BE2C (cell line): ENCODE results near the gene AKIRIN2.

Experiments used
- DNase-seq: peaks from one replicate; pipeline ENCODE4 v3.0.0-alpha.2; 2020
- H3K27me3 ChIP-seq: fragments of 250-450 bp; sonication (Bioruptor Pico); 2 replicates; pipeline ENCODE4 v1.5.1; 2020; ENCODE audit warnings: mild to moderate bottlenecking
- H3K36me3 ChIP-seq: fragments of 250-450 bp; sonication (Bioruptor Pico); 2 replicates; pipeline ENCODE4 v1.5.1; 2020; ENCODE audit warnings: mild to moderate bottlenecking
- H3K4me1 ChIP-seq: fragments of 250-450 bp; sonication (Bioruptor Pico); 2 replicates; pipeline ENCODE4 v1.5.1; 2020
- H3K4me3 ChIP-seq: 2 replicates; pipeline ENCODE4 v1.5.1; 2011; ENCODE audit warnings: low read depth, low read length
- H3K9me3 ChIP-seq: fragments of 250-450 bp; sonication (Bioruptor Pico); 2 replicates; pipeline ENCODE4 v1.5.1; 2020
- TF ChIP-seq, protein P1 (sequence below): IDR thresholded peaks from 2 replicates; pipeline ENCODE4 v1.5.1; 2012; ENCODE audit warnings: mild to moderate bottlenecking, low read depth, low read length

The AKIRIN2 gene

DNA sequence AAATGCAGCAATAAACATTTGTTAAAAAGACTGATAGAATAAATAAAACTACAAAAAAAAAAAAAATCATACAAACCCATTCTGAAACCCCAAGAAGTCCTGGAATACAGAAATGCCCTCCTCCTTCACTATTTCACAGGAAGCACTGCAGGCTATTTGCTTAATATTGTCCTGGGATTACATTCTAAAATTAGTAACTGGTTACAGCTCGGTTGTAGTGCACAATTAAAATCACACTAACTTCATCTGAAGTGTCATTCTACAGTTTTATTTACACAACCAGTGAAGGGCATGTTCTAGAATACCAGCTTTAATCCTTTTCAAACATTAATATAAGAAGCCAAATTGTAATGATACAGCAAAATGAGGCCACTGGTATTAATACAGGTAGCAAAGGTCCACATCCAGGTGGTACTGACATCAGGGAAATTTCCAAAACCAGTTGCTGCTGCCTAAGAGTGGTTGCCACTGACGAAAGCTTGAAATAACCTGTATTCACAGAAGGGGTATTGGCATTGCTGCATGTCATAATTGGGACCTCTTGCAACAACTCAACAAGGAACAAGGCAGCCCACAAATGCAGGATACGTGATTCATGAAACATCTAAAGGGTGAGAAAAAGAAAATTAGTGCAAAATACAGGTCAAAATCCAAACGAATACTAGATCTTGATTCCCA, 26.9 kb downstream of the AKIRIN2 start:
- no peaks in the 10 kb centered on the region for H3K27me3 ChIP-seq
- DNase-seq, result no peak
- H3K4me3 ChIP-seq, result no peak overlapping the region
- peaks cover 50% of the 10 kb centered on the region for H3K36me3 ChIP-seq
- TF ChIP-seq, protein P1, sequence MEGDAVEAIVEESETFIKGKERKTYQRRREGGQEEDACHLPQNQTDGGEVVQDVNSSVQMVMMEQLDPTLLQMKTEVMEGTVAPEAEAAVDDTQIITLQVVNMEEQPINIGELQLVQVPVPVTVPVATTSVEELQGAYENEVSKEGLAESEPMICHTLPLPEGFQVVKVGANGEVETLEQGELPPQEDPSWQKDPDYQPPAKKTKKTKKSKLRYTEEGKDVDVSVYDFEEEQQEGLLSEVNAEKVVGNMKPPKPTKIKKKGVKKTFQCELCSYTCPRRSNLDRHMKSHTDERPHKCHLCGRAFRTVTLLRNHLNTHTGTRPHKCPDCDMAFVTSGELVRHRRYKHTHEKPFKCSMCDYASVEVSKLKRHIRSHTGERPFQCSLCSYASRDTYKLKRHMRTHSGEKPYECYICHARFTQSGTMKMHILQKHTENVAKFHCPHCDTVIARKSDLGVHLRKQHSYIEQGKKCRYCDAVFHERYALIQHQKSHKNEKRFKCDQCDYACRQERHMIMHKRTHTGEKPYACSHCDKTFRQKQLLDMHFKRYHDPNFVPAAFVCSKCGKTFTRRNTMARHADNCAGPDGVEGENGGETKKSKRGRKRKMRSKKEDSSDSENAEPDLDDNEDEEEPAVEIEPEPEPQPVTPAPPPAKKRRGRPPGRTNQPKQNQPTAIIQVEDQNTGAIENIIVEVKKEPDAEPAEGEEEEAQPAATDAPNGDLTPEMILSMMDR, result no peak
- H3K9me3 ChIP-seq, result no peaks in the 10 kb centered on the region
- H3K4me1 ChIP-seq, result no peaks in the 10 kb centered on the region

GRCh38 chr6:87674290-87674689, 27.7 kb downstream of the AKIRIN2 start:
- no peaks in the 10 kb centered on the region for H3K27me3 ChIP-seq
- no peaks in the 10 kb centered on the region for H3K9me3 ChIP-seq
- TF ChIP-seq, protein P1, result no peak
- no peak overlapping the region for H3K4me3 ChIP-seq
- peaks cover 44% of the 10 kb centered on the region for H3K36me3 ChIP-seq
- no peaks in the 10 kb centered on the region for H3K4me1 ChIP-seq
- no peak for DNase-seq

DNA sequence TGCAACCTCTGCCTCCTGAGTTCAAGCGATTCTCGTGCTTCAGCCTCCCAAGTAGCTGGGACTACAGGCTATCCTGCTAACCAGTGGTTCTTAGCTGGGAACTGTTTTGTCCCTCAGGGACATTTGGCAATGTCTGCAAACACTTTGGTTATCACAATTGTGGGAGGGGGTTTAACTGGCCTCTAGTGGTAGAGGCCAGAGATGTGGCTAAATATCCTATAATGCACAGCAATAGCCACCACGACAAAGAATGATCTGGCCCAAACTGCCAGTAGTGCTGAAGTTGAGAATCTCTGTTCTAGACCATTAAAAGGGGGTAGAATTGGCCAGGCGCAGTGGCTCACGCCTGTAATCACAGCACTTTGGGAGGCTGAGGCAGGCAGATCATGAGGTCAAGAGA, 28.8 kb downstream of the AKIRIN2 start:
- Histone ChIP-seq H3K36me3 (peaks cover 44% of the 10 kb centered on the region), H3K27me3 (no peaks in the 10 kb centered on the region), H3K9me3 (no peaks in the 10 kb centered on the region), H3K4me1 (no peaks in the 10 kb centered on the region), H3K4me3 (no peak overlapping the region)
- TF ChIP-seq, protein P1, result no peak
- no peak for DNase-seq

GRCh38 chr6:87672641-87673040, 29.4 kb downstream of the AKIRIN2 start:
- no peaks in the 10 kb centered on the region for H3K9me3 ChIP-seq
- H3K36me3 ChIP-seq, result peaks cover 42% of the 10 kb centered on the region
- no peak overlapping the region for H3K4me3 ChIP-seq
- DNase-seq, result no peak
- TF ChIP-seq, protein P1, result no peak
- no peaks in the 10 kb centered on the region for H3K4me1 ChIP-seq
- H3K27me3 ChIP-seq, result no peaks in the 10 kb centered on the region

DNA sequence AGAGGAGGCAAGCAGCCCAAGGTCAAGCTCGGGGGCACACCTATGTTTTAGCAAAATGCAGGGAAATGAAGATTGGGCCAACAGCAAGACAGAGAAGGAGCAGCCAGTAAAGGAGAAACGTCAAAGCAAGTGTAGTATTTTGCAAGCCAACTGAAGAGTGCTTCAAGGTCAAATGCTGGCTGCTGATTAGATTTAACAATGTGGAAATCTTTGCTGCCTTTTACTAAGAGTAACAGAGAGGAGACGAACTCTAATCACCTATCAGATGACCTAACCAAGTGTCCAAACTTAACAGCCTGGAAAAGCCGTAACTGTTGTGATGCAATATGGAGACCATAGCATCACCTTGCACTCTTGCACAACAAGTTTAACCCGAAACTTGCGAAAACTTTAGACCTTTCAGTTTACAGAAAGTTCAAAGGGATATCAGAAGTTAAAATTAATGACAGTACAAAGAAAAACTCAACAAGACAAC, 30.4 kb downstream of the AKIRIN2 start:
- Histone ChIP-seq H3K9me3 (no peaks in the 10 kb centered on the region), H3K4me3 (no peak overlapping the region), H3K36me3 (peaks cover 34% of the 10 kb centered on the region), H3K4me1 (no peaks in the 10 kb centered on the region), H3K27me3 (no peaks in the 10 kb centered on the region)
- DNase-seq, result no peak
- TF ChIP-seq, protein P1, result no peak

- TF ChIP-seq, protein P1, result no peak
- peaks cover 31% of the 10 kb centered on the region for H3K36me3 ChIP-seq
- no peaks in the 10 kb centered on the region for H3K4me1 ChIP-seq
- H3K9me3 ChIP-seq, result no peaks in the 10 kb centered on the region
- DNase-seq, result no peak
- H3K4me3 ChIP-seq, result no peak overlapping the region
- H3K27me3 ChIP-seq, result no peaks in the 10 kb centered on the region
These were observed 31.3 kb downstream of the AKIRIN2 start for GRCh38 chr6:87670707-87671106.
